ENCODE measurements around the gene PHYKPL. TPM values are rescaled to one million over a fixed set of nuclear protein-coding genes. Genes with fewer than 3 reads are reported as not detected.

The PHYKPL gene
- total and polyA plus RNA-seq, 2 of the 4 experiments (the other 2 are of a cell fraction): 10.0 to 24.5 TPM

- TF ChIP-seq MAFK (IDR thresholded peaks at IDR 0.05; ENCODE audit: low read depth, low read length): peak; percentile 31; the same call in 1 of the 2 replicates
- no peak for TF ChIP-seq RCOR1 (IDR thresholded peaks at IDR 0.05; ENCODE audit: insufficient replicate concordance, low read length)
- TF ChIP-seq MAZ (IDR thresholded peaks at IDR 0.05; ENCODE audit: borderline replicate concordance, low read depth, low read length): no peak
- no peak for TF ChIP-seq CTCF (conservative IDR thresholded peaks at IDR 0.05; ENCODE audit: low read depth, low read length)
- ChIA-PET CTCF (interaction anchor here (1.4 kb wide), 1 partner anchor 10 kb away, joined by 3 read pairs; no protein-coding TSS in a partner anchor), POLR2A (ENCODE audit: unreplicated experiment) (no interaction called here)
- no peak overlapping the region for H2BK120ac ChIP-seq (ENCODE audit: low read depth, low read length)
- no peak for ATAC-seq (ENCODE audit: low read depth)
- H4K5ac ChIP-seq (ENCODE audit: low read depth, low read length): no peak overlapping the region
- no peak overlapping the region for H2BK15ac ChIP-seq (ENCODE audit: low read depth, low read length)
- peaks cover 22 to 60% of the 10 kb centered on the region in 2 experiments for H3K79me1 ChIP-seq (ENCODE audit: low read depth in 1 of 2, low read length in 2 of 2)
- no peak overlapping the region for H2AFZ ChIP-seq (replicated peaks; ENCODE audit: low read length, poor library complexity)
- peaks cover 56% of the 10 kb centered on the region for H4K20me1 ChIP-seq (ENCODE audit: insufficient read depth, low read length)
- H3K4me3 ChIP-seq (ENCODE audit: insufficient read depth, low read depth, low read length): peak overlapping the region; percentile 70
- intact Hi-C loops (cut with micrococcal nuclease): no loop called here
- in situ Hi-C loops (cut with MboI; ENCODE audit: low sequenced_read_pairs): no loop called here
- peak overlapping the region; percentile 84 for H3K4me2 ChIP-seq (ENCODE audit: low read depth, low read length)
- peak overlapping the region; percentile 49; the same call in 1 of the 2 replicates for H3K27ac ChIP-seq (ENCODE audit: insufficient read depth, low read length)
- no peak overlapping the region for H3K4ac ChIP-seq (ENCODE audit: low read depth, low read length)
- H2BK20ac ChIP-seq (ENCODE audit: low read depth, low read length): no peak overlapping the region
- H3K4me1 ChIP-seq (ENCODE audit: control insufficient read depth, insufficient read depth, low read length): peaks cover 11% of the 10 kb centered on the region
- H2BK5ac ChIP-seq (ENCODE audit: low read depth, low read length, poor library complexity, severe bottlenecking): peak overlapping the region; percentile 31
- H3K9me3 ChIP-seq (ENCODE audit: control insufficient read depth, insufficient read depth, low read length): no peaks in the 10 kb centered on the region
- no peak overlapping the region for H2AK9ac ChIP-seq (replicated peaks; ENCODE audit: low read depth, low read length, poor library complexity)
- H3K27me3 ChIP-seq (ENCODE audit: control insufficient read depth, insufficient read depth, low read length): no peaks in the 10 kb centered on the region
- BruUV-seq (replicated peaks): TSS peak; percentile 23
- DNase-seq: peak; percentile 23
- H3K9ac ChIP-seq (ENCODE audit: low read depth, low read length): peak overlapping the region; percentile 51
- WGBS, 2 experiments (ENCODE audit: extremely low coverage in 2 of 2, insufficient read length in 1 of 2): 56% methylated on average over 4 of the region's 12 CpGs; no CpG with 5 or more reads in 1 of the 2 experiments
- dilution Hi-C loops (cut with HindIII; ENCODE audit: low sequenced_read_pairs, unreplicated experiment): no loop called here
- no peak overlapping the region for H4K8ac ChIP-seq (ENCODE audit: low read depth in 2 of 2, low read length in 2 of 2)
- peaks cover 48% of the 10 kb centered on the region for H3K36me3 ChIP-seq (ENCODE audit: control insufficient read depth, insufficient read depth, low read length)
- no peak overlapping the region for H2AK5ac ChIP-seq (ENCODE audit: low read depth, low read length)
- H3K14ac ChIP-seq (replicated peaks; ENCODE audit: low read depth, low read length): peak overlapping the region; percentile 90
- H4K91ac ChIP-seq (ENCODE audit: insufficient read depth, low read depth, low read length): no peak overlapping the region
- peak overlapping the region; percentile 96 for H3K23ac ChIP-seq (ENCODE audit: low read depth, low read length)
- H3K9me1 ChIP-seq (ENCODE audit: insufficient read depth, low read length): peaks cover 23% of the 10 kb centered on the region
- H3K18ac ChIP-seq (ENCODE audit: low read depth, low read length): no peak overlapping the region
- no peak overlapping the region for H3K56ac ChIP-seq (ENCODE audit: extremely low read depth, insufficient read depth, low read length)
Measured at GRCh38 chr5:178206166-178207101, 26.2 kb downstream of the PHYKPL start.

Measured in IMR-90 (cell line).